Spleen (tissue), 7 donors: ENCODE results near the gene EXOC4.

ENCODE experiments used
- CTCF ChIP-seq, 11 experiments: fragments of 200-600 bp in 7 of 11; fragments of 450-650 bp in 4 of 11; sonication (generic) in 4 of 11; IDR thresholded peaks in 8 of 11; conservative IDR thresholded peaks in 3 of 11; 1 replicate in 7 of 11; 2 replicates in 4 of 11; pipeline versions ENCODE4 v1.4.0 to v1.8.0; 2016 to 2021; ENCODE audit warnings: antibody characterized with exemption in 11 of 11, inconsistent platforms in 4 of 11, mild to moderate bottlenecking in 1 of 11
- POLR2A ChIP-seq, 3 donors: fragments of 450-650 bp; IDR thresholded peaks; one replicate each; pipeline ENCODE4 v1.5.1; 2017; ENCODE audit warnings: antibody characterized with exemption in 3 of 3, mild to moderate bottlenecking in 1 of 3
- POLR2AphosphoS5 ChIP-seq, 3 donors: sonication (generic); formaldehyde crosslinking; IDR thresholded peaks; one replicate each; pipeline ENCODE4 v1.5.1; 2017; ENCODE audit warnings: antibody characterized with exemption in 3 of 3
- donor health status: DM: no; HTN: no; CAD: no; lungs with moderate emphysema.
- donor health status: DM: no; HTN: no; CAD: no.
- donor health status: DM: no; HTN: no; CAD: no.

GRCh38 chr7:133252506-133252857 is 396 bp upstream of the EXOC4 start:
- no peak for TF ChIP-seq POLR2A (IDR thresholded peaks at IDR 0.05)
- TF ChIP-seq CTCF (IDR thresholded peaks at IDR 0.05 in 8 of 11, conservative IDR thresholded peaks at IDR 0.05 in 3 of 11), result no peak
- no peak for TF ChIP-seq POLR2AphosphoS5 (IDR thresholded peaks at IDR 0.05)
